Smooth muscle cell of trachea (primary cell): ENCODE measurements around the gene SYTL2. TPM values are rescaled to one million over a fixed set of nuclear protein-coding genes. Genes with fewer than 3 reads are reported as not detected.

Experiments
- total RNA-seq: library from RNA; depleted of rRNA; stranded (reverse); fragments of >200 nt; gene quantifications from 2 replicates; pipeline ENCODE4 v1.2.1, GENCODE V29; 2014

SYTL2 gene
- 52.8 and 91.6 TPM in 2 replicates for total RNA-seq

DNA sequence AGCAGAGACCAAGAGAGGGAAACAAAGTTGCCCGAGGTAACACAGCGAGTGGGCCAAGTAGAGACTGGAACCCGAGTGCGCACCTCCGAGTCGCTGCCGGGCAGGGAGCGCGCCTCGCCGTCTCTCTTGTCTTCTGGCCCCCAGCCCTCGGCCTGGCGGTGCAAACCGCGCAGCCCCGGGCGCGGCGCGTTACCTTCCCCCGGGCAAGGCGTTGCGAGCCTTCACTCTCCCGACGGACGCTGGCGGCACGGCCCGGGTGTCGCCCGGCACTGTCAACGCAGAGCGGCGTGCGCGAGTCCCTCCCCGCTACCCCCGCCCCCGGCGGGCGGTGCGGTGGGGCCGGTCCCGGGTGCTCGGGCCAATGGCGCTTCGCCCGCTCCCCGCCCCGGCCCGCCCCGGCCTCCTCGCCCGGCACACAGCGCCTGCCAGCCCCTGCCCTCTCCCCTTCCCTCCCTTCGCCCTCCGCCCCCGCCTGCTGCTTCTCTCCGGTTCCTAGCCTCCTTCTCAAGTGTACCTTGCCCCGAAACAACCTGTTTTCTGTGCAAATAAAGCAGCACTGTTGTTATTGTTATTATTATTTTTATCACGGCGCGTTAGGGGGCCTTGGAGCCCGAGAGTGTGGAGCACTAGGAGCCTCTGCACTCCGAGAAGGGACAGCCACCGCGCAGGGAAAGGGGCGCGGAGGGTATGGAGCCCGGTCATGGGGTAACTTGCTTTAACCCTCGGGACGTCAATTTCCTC is at the start of gene SYTL2:
TSS of gene SYTL2 (minus strand) at position 271 of the 741 bp plus-strand sequence. CDS start 53,416 bp downstream, outside the sequence.

DNA sequence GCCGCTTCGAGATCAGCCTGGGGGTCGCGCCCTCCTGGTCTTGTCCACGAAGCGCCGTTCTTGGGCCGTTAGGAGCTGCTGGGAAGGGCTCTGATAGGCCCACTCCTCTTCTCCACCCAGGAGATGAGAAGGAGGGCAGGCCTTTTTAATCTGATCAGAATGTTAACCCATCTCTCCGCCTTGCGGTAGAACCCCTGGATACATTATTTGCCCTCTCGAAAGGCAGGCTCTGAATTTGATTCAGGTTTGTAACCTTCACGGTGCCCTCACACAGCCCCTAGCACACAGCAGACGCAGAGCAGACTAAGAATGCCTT is 44.4 kb upstream of the SYTL2 start, which contains the start of gene CCDC83:
TSS of gene CCDC83 (plus strand) at position 43 of the 316 bp plus-strand sequence. CDS start 9,741 bp downstream, outside the sequence.

DNA sequence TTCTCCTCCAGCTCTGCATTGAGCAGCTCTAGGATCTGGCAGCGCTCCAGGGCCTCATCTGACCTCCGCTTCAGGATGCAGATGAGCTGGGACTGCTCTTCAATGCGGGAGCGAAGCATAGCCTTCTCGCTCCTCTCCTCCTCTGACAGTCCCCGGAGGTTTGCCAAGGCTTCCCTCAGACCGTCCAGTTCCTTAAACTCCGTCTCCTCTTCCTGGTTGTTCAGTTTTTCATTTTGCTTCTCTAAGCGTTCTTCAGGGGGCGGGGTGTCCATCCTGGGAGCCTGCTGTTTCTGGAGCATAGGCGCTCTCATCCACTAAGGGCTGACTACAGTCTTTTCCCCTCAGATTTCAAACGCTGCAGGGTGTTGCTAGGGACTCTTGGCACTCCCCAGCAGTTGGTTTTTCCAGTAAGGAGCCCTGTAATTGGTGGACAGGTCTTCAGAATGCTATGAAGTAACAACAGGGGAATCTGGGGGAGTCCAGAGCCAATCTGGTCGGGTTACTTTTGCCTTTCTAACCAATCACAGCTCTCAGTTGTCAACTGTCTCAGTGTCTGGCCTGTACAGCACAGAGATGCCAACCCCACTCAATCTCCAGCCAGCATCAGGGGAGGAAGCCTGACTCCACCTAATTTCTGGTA is 125.0 kb downstream of the SYTL2 start, which contains the start of gene CCDC89:
TSS of gene CCDC89 (minus strand) at position 376 of the 640 bp plus-strand sequence. CDS start at position 311, 65 bp downstream.

DNA sequence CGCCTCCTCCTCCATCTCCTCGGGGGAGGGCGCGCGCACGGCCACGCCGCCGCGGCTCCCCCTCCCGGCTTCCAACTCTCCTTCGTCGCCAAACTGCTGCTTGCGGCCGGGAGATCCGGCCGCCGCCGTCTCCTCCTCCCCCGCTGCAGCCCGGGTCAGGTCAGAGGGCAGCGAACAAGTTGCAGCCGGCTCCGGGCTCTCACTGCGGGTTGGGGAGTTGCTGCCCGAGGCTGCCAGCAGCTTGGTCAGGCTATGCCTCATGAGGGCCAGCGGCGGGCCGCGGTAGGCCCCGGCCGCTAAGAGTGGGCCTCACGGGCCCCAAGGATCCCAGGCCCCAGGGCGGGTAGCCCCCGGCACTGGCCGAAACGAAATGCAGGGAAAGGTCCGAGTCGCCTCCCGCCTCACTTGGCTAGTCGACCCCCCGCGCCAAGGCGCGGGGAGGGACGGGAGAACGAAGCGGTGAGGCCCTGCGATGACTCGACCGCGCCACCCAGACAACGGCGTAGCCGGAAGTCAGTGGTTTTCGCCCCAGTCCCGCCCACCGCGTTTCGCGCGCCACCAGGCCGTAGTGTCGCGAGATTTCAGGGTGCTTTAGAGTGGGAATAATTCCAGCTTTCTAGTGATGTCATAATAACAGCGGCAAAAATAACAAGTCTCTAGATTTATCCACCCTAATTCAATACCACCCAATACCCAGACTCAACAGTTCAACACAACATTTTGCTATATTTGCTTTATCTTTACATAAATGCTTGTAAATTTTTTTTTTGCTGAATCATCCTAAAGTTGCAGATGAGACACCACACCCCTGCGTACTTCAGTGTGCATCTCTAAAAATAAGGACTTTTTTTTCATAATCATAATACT is 146.1 kb downstream of the SYTL2 start, which contains the start of gene CREBZF:
TSS of gene CREBZF (minus strand) at position 515 of the 867 bp plus-strand sequence. CDS start at position 261, 254 bp downstream.

GRCh38 chr11:85647604-85648299 is 163.2 kb downstream of the SYTL2 start, which contains the start of gene TMEM126A:
TSS of gene TMEM126A (plus strand) at chr11:85647967. CDS start at chr11:85650256, 2,289 bp downstream.

Other genes starting within 250 kb of the SYTL2 start
- 2.5 and 4.4 TPM in 2 replicates for gene DLG2, start 183.8 kb downstream of the SYTL2 start, total RNA-seq
- gene TMEM126B, start 182.5 kb downstream of the SYTL2 start, total RNA-seq: 53.6 and 96.9 TPM in 2 replicates
- gene TMEM126A, start 163.2 kb downstream of the SYTL2 start, total RNA-seq: 21.0 and 50.5 TPM in 2 replicates
- 39.5 and 44.9 TPM in 2 replicates for gene CREBZF, start 146.0 kb downstream of the SYTL2 start, total RNA-seq
- gene CCDC89, start 124.9 kb downstream of the SYTL2 start, total RNA-seq: 6.0 and 17.9 TPM in 2 replicates
- gene CCDC83, start 44.2 kb upstream of the SYTL2 start, total RNA-seq: not detected in 2 replicates